Thyroid gland (tissue), 4 donors: Measurements from ENCODE around the gene HTR5A. TPM values are rescaled to one million over a fixed set of nuclear protein-coding genes. Genes with fewer than 3 reads are reported as not detected.
A peak's percentile ranks its signal among the peaks of the same experiment; 100 is the strongest.
"Not testable (repeated sequence)": the region's sequence is repeated elsewhere in the genome, so short reads cannot be mapped to it uniquely, and the experiment has no call there.

Source experiments
- DNase-seq, 2 donors: peaks; one replicate each; pipeline ENCODE4 v3.0.0-alpha.2; 2019
- H3K27ac ChIP-seq, 3 donors: fragments of 200-600 bp; sonication (generic); 1 replicate in 2 of 3; 2 replicates in 1 of 3; pipeline ENCODE4 v1.5.1; 2016 to 2019; ENCODE audit warnings: mild to moderate bottlenecking in 1 of 3, moderate library complexity in 1 of 3
- H3K27me3 ChIP-seq: fragments of 200-600 bp; sonication (generic); one replicate; pipeline ENCODE4 v1.5.1; 2019
- H3K36me3 ChIP-seq, 2 donors: fragments of 200-600 bp; sonication (generic); one replicate each; pipeline ENCODE4 v1.5.1; 2016 to 2019
- H3K4me1 ChIP-seq, 2 donors: fragments of 200-600 bp; sonication (generic); one replicate each; pipeline ENCODE4 v1.5.1; 2017 to 2019
- H3K4me3 ChIP-seq, 3 donors: fragments of 200-600 bp; sonication (generic); replicated peaks in 1 of 3; 1 replicate in 2 of 3; 2 replicates in 1 of 3; pipeline ENCODE4 v1.5.1; 2016; ENCODE audit warnings: mild to moderate bottlenecking in 1 of 3
- H3K9me3 ChIP-seq: fragments of 200-600 bp; sonication (generic); one replicate; pipeline ENCODE4 v1.5.1; 2017
- POLR2A ChIP-seq, 2 donors: fragments of 450-650 bp; IDR thresholded peaks; one replicate each; pipeline ENCODE4 v1.6.1; 2017; ENCODE audit warnings: antibody characterized with exemption in 2 of 2, mild to moderate bottlenecking in 2 of 2, moderate library complexity in 1 of 2
- WGBS, 2 donors: methylation state at CpG; one replicate each; pipeline ENCODE4 v1.1.5; 2017; 5-methylcytosine and 5-hydroxymethylcytosine counted together
- intact Hi-C: fragments of 100-400 bp; cut with DNase I; formaldehyde crosslinking; loops from one replicate; pipeline ENCODE4 v1.15.1; 2023
- total RNA-seq, 4 donors: library from RNA; depleted of rRNA; stranded (reverse); fragments of >200 nt; gene quantifications; one replicate each; pipeline ENCODE4 v1.2.3, GENCODE V29; 2016
- TF ChIP-seq, protein P1 (sequence below), 6 experiments: fragments of 200-600 bp in 3 of 6; fragments of 450-650 bp in 3 of 6; sonication (generic) in 3 of 6; IDR thresholded peaks; one replicate each; pipeline ENCODE4 v1.5.1; 2016 to 2019; ENCODE audit warnings: antibody characterized with exemption in 6 of 6, mild to moderate bottlenecking in 2 of 6, inconsistent platforms in 1 of 6, moderate library complexity in 1 of 6

Gene HTR5A
- total RNA-seq = under 1 TPM in 1 of 4 donors, not detected in 3; 0.59 TPM

DNA sequence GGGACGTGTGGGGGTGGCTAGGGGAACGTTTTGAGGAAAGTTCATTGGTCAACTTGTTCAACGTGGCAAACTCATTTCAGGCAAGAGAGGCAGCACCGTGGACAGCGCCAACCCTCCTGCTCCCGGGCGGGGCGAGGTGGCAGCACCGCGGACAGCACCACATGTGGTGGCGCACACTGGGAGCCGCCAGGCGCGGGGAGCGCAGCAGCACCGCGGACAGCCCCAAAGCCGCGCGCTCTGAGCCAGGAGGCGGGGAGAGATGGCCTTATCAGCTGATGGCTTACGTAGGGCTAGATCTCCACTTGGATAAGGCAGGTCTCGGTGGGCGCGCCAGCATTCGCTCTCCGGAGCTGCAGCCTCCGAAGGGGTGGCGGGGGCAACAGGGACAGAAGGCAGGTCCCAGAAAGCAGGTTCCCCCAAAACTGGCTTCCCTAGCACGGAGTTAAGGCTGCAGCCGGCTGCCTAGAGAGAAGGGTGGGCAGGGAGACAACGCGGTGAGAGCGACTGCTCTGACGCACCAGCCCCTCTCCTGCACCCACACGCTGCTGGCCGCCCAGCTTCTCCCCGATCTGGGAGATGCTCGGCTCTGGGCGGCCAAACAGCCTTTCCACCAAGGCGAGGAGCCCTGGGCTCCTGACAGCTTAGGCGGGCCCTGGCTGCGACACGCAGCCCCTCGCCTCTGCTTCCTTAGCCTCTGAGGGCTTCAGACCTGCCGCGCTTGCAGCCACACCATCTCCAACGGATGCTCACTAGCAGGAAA is at the start of gene HTR5A:
Gene HTR5A, plus strand, starts transcription at position 333 of the 760 bp plus-strand sequence. CDS start 576 bp downstream, outside the sequence.
- H3K4me1 ChIP-seq = no peaks in the 10 kb centered on the region
- H3K36me3 ChIP-seq = no peaks in the 10 kb centered on the region
- WGBS, 2 donors = 6% methylated on average over 27 to 34 of the region's 48 CpGs
- DNase-seq = peak; percentile 71 to 85
- no peak within 1 kb of the TSS for H3K4me3 ChIP-seq
- H3K9me3 ChIP-seq = no peaks in the 10 kb centered on the region
- H3K27ac ChIP-seq = no peak within 1 kb of the TSS
- H3K27me3 ChIP-seq = no peaks in the 10 kb centered on the region
- no peak for TF ChIP-seq POLR2A (IDR thresholded peaks at IDR 0.05)
- intact Hi-C loops = no loop called here

DNA sequence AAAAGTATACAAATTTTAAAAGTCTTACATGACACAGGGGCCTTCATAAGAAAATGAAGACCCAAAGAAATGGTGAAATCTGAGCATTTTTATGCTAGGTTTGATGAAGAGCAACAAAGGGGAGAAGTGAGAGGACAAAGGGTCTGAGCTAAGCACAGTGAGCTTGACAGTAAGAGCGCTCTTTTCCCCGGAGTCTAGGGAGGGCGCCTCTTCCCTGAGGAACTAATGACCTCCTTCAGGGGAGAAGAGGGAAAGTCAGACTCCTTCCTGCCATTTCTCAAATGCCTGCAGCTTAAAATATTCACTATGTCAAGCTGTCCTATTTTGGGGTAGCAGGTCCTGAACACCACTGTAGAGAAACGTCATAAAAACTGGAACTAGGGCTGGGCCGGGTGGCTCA is 49.1 kb upstream of the HTR5A start:
- H3K27ac ChIP-seq = no peak overlapping the region
- no peaks in the 10 kb centered on the region for H3K4me1 ChIP-seq
- H3K9me3 ChIP-seq = no peaks in the 10 kb centered on the region
- 64 to 72% methylated on average over 5 of the region's 5 CpGs for WGBS, 2 donors
- intact Hi-C loops = no loop called here
- TF ChIP-seq, protein P1, sequence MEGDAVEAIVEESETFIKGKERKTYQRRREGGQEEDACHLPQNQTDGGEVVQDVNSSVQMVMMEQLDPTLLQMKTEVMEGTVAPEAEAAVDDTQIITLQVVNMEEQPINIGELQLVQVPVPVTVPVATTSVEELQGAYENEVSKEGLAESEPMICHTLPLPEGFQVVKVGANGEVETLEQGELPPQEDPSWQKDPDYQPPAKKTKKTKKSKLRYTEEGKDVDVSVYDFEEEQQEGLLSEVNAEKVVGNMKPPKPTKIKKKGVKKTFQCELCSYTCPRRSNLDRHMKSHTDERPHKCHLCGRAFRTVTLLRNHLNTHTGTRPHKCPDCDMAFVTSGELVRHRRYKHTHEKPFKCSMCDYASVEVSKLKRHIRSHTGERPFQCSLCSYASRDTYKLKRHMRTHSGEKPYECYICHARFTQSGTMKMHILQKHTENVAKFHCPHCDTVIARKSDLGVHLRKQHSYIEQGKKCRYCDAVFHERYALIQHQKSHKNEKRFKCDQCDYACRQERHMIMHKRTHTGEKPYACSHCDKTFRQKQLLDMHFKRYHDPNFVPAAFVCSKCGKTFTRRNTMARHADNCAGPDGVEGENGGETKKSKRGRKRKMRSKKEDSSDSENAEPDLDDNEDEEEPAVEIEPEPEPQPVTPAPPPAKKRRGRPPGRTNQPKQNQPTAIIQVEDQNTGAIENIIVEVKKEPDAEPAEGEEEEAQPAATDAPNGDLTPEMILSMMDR (IDR thresholded peaks at IDR 0.05) = no peak
- TF ChIP-seq POLR2A (IDR thresholded peaks at IDR 0.05) = no peak
- H3K27me3 ChIP-seq = no peaks in the 10 kb centered on the region
- no peak overlapping the region for H3K4me3 ChIP-seq
- no peaks in the 10 kb centered on the region for H3K36me3 ChIP-seq
- DNase-seq = no peak

DNA sequence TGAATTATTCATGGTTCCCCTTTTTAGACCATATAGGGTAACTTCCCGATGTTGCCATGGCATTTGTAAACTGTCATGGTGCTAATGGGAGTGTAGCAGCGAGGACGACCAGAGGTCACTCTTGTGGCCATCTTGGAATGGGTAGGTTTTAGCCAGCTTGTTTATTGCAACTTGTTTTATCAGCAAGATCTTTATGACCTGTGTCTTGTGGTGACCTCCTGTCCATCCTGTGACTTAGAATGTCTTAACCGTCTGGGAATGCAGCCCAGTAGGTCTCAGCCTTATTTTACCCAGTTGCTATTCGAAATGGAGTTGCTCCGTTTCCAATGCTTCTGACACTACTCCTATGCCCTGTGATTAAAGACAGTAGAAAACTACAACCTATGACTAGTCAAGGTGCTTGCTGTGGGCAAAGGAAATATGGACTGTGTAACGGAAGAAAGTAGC is 48.4 kb upstream of the HTR5A start:
- WGBS, 2 donors = 85% methylated on average over 7 of the region's 7 CpGs
- no peak overlapping the region for H3K4me3 ChIP-seq
- no peaks in the 10 kb centered on the region for H3K27me3 ChIP-seq
- no peaks in the 10 kb centered on the region for H3K9me3 ChIP-seq
- DNase-seq = no peak
- no peaks in the 10 kb centered on the region for H3K36me3 ChIP-seq
- TF ChIP-seq, protein P1 (IDR thresholded peaks at IDR 0.05) = no peak
- TF ChIP-seq POLR2A (IDR thresholded peaks at IDR 0.05) = no peak
- intact Hi-C loops = no loop called here
- H3K27ac ChIP-seq = no peak overlapping the region
- H3K4me1 ChIP-seq = no peaks in the 10 kb centered on the region

DNA sequence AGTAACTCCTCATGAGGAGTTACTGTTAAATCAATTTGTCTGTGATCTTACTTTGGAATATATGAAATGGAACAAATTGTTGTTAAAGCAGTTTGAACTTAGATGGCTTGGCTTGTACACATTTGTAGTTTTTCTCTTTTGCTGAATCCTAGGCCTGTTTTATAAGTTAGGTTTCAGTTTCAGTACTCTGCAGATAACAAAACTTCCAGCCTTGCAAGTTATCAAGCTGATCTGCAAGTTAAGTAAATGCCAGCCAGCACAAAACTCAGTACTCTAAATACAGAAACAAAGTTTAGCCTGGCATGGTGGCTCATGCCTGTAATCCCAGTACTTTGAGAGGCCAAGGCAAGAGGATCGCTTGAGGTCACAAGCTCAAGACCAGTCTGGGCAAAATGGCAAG is 42.2 kb upstream of the HTR5A start:
- Histone ChIP-seq H3K4me3 (no peak overlapping the region), H3K36me3 (no peaks in the 10 kb centered on the region), H3K27ac (no peak overlapping the region), H3K4me1 (no peaks in the 10 kb centered on the region), H3K27me3 (no peaks in the 10 kb centered on the region), H3K9me3 (no peaks in the 10 kb centered on the region)
- intact Hi-C loops = no loop called here
- TF ChIP-seq, protein P1 (IDR thresholded peaks at IDR 0.05) = no peak
- TF ChIP-seq POLR2A (IDR thresholded peaks at IDR 0.05) = no peak
- 86 to 100% methylated on average over 1 of the region's 1 CpG for WGBS, 2 donors
- no peak for DNase-seq

DNA sequence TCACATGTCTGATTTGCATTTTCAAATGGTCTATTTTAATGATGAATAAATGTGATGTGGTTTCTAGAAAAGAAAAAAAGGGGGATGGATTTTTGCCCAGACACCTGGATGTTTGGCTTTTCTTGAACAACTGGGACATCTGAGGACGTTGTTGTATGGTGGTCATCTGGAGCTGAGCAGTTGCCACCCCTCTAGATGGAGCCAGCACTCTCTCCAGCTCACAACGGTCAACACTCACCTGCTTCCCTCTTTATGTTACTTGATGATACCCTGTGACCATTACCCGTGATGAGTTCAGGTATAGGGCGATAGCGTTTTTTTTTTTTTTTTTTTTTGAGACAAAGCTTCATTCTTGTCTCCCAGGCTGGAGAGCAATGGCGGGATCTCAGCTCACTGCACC is 37.1 kb upstream of the HTR5A start:
- WGBS, 2 donors = 79 to 85% methylated on average over 6 of the region's 6 CpGs
- no peaks in the 10 kb centered on the region for H3K27me3 ChIP-seq
- H3K27ac ChIP-seq = no peak overlapping the region
- H3K9me3 ChIP-seq = no peaks in the 10 kb centered on the region
- DNase-seq = no peak
- no peak overlapping the region for H3K4me3 ChIP-seq
- TF ChIP-seq, protein P1 (IDR thresholded peaks at IDR 0.05) = no peak
- H3K36me3 ChIP-seq = no peaks in the 10 kb centered on the region
- intact Hi-C loops = no loop called here
- no peaks in the 10 kb centered on the region for H3K4me1 ChIP-seq

DNA sequence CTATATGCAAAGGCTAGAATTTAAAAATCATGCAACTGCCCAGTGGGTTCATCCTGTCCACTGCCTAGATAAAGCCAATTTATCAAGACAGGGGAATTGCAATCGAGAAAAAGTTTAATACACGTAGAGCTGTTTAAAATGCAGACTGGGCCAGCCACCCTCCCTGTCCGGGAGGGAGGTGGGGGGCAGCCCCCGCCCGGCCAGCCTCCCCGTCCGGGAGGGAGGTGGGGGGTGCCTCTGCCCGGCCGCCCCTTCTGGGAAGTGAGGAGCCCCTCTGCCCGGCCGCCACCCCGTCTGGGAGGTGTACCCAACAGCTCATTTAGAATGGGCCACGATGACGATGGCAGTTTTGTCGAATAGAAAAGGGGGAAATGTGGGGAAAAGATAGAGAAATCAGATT is 35.6 kb upstream of the HTR5A start:
- H3K4me3 ChIP-seq, intact Hi-C loops, H3K4me1 ChIP-seq, H3K9me3 ChIP-seq, H3K36me3 ChIP-seq, H3K27ac ChIP-seq, H3K27me3 ChIP-seq, DNase-seq: not testable (repeated sequence)
- 93 to 95% methylated on average over 14 to 15 of the region's 15 CpGs for WGBS, 2 donors
